Activated naive CD8-positive, alpha-beta T cell treated with anti-CD3 and anti-CD28 coated beads, Interleukin-2, amount 50 U/mL, for 16 hours (primary cell): ENCODE measurements around the gene SGF29.
"Not testable (repeated sequence)": the region's sequence is repeated elsewhere in the genome, so short reads cannot be mapped to it uniquely, and the experiment has no call there.

Experiments
- DNase-seq: peaks from one replicate; pipeline ENCODE4 v3.0.0-alpha.2; 2020; ENCODE audit warnings: low read depth, low spot score

The SGF29 gene

GRCh38 chr16:28553776-28554633, at the start of gene SGF29:
Gene SGF29 (plus strand): TSS chr16:28553920. CDS start chr16:28581070, 27,150 bp downstream.
- peak; percentile 83 for DNase-seq

- DNase-seq, result no peak
These were observed 48.9 kb upstream of the SGF29 start for GRCh38 chr16:28504707-28505404.

- DNase-seq, result no peak
These were observed 48.1 kb upstream of the SGF29 start for GRCh38 chr16:28505489-28506137.

- no peak for DNase-seq
These were observed 42.7 kb upstream of the SGF29 start for GRCh38 chr16:28511031-28511430.

GRCh38 chr16:28511801-28512789, 41.6 kb upstream of the SGF29 start:
- no peak for DNase-seq

DNA sequence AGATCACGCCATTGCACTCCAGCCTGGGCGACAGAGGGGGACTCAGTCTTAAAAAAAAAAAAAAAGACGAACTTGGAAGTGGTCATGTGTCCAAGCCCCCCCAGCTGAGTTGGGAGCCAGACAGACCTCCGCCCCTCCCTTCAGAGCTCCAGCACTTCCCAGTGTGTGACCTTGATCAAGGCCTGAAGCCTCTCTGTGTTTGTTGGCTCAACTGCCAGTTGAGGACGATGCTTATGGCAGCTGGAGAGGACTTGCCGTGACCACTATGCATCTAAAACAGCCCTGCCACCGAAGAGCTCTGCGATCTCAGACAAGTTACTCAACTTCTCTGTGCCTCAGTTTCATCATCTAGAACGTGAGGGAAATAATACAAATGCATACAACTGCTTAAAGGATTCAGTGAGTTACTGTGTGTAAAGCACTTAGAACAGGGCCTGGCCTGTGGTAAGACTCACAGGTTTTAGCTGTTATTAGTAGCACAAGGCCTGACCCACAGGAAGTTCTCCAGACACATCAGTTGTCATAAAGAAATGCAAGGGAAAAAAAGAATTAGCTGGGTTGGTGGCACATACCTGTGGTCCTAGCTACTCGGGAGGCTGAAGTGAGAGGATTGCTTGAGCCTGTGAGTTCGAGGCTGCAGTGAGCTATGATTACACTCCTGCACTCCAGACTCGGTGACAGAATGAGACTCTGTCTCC, 40.1 kb upstream of the SGF29 start:
- no peak for DNase-seq

DNA sequence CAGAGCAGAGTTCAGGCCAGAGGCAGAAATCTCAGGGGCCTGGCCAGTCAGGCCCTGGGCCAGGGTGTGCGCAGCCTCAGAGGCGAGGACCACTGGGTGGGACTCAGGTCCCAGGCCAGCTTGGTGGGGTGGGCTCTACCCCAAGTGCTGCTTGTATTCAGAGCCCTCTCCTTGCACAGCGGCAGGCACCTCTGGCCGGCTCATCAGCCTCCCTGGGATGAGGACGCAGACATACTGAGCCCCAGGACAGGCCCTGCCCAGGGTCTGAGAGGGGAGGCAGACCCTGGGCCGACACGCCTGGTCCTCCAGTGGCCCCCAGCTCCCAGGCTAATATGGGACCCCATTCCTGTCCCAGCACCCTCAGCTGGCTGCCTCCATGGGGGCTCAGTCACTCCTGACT, 39.5 kb upstream of the SGF29 start:
- DNase-seq, result no peak

DNA sequence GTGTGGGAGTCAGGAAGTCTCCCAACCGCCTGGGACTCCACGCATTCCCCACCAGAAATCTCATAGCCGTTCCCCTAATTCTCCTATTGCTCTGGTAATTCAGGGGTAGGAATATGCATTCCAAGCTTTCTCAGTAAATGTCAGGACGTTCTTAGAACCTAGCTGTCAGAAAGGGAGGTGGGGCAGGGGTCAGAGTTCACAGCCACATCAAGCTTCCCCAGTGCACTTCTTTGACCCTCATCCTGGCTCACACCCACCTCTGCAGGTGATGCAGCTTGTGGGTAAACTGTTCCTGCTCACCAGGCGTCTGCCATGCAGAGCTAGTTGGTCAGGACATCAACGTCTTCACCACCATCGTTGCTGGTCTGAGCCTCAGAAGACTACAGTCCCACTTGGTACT, 33.0 kb upstream of the SGF29 start:
- DNase-seq, result no peak

GRCh38 chr16:28521436-28521835, 32.3 kb upstream of the SGF29 start:
- DNase-seq, result no peak

- DNase-seq, result no peak
These were observed 30.9 kb upstream of the SGF29 start for GRCh38 chr16:28522792-28523191.

GRCh38 chr16:28524681-28525171, 29.0 kb upstream of the SGF29 start:
- no peak for DNase-seq

DNA sequence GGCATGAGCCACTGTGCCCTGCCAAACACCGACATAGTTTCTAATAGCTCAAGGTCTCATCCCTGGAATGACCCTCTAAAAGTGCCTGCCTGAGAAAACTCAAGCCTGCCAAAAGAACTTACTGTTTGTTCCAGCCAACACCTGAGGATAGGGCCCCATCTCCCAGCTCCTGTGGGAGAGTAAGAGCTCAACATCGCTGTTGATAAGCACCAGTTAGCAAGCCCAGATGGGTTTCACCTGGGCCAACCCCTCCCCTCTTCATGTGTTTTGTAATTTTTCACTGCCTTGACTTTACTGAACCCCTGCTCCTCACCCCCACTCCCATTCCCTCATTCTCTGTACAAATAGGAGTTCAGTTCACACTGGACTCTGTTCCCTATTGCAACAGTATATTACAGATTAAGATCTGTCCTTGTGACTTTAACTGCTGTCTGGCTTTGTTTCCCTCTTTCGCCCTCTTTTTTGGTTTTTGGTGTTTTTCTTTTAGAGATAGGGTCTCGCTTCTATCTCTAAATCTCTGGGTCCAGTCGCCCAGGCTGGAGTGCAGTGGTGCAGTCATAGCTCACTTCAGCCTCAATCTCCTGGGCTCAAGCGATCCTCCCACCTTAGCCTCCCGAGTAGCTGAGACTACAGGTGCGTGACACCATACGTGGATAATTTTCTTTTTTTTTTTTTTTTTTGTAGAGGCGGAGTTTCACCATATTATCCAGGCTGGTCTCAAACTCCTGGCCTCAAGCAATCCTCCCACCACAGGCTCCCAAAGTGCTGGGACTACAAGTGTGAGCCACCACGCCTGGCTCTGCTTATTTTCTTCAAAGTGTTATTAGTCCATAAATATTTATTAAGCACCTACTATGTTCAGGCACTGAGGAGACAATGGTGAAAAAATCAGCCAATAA, 27.3 kb upstream of the SGF29 start:
- DNase-seq, result no peak

DNA sequence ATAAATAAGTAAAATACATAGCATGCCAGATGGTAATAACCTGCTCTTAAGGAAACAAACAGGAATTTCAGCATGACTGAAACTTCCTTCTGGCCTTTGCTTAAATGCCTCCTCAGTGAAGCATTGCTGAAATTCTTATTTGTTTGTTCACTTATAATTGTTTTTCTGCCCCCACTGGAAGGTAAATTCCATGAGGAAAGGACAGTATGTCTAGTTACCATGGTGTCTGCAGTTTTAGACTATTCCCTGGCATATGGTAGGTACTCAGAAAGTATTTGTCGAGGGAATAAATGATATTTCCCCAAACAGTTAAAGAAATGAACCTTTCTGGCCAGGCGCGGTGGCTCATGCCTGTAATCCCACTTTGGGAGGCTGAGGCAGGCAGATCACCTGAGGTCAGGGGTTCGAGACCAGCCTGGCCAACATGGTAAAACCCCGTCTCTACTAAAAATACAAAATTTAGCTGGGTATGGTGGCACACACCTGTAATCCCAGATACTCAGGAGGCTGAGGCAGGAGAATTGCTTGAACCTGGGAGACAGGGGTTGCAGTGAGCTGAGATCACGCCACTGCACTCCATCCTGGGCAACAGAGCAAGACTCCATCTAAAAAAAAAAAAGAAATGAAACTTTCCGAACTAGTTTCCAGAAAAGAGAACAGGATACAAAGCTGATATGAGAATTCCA, 26.5 kb upstream of the SGF29 start:
- not testable (repeated sequence) for DNase-seq

GRCh38 chr16:28527985-28528384, 25.7 kb upstream of the SGF29 start:
- DNase-seq, result no peak

DNA sequence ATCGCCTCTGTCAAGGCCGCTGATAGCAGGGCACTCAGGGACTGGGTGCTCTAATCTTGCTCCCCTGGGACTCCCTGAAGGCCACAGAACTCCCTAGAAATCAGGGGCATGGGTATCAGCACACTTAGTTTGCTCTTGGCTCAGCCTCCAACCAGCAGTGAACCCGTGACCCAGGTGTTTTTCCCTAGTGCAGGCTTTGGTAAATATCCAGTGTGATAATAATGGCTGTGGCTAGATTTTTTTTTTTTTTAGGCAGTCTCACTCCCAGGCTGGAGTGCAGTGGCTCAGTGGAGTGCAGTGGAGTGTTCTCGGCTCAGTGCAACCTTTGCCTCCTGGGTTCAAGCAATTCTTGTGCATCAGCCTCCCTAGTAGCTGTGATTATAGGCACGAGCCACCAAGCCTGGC, 25.3 kb upstream of the SGF29 start:
- DNase-seq, result no peak

DNA sequence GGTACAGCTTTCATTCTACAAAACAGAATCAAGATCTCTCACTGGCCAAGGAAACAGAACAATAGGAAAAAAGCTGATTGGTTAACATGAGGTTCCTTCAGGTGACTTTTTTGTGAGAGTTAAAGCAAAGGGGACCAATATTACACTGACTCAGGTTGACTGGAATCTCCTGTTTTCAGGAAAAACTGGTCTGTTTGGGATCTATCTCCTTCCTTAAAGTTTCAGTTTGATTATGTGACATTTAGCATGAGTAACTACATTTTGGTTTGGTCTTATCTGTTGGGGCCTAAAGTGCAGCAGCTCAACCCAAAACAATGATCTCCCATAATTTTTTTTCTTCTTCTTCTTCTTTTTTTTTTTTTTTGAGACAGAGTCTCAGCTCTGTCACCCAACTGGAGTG, 24.6 kb upstream of the SGF29 start:
- no peak for DNase-seq

- no peak for DNase-seq
These were observed 21.7 kb upstream of the SGF29 start for GRCh38 chr16:28531777-28532744.
